H54 (cell line): ENCODE results near the gene FAM174C.
A peak's percentile ranks its signal among the peaks of the same experiment; 100 is the strongest.

Source experiments
- DNase-seq: peaks from one replicate; pipeline ENCODE4 v3.0.0; 2011; ENCODE audit warnings: low spot score, mixed read lengths; ENCODE audit not compliant: insufficient read length
- FAIRE-seq: peaks from 3 replicates; lab custom pipeline; 2011; peaks lifted over from hg19 to GRCh38; lab: Jason Lieb, UNC
- POLR2A ChIP-seq: IDR thresholded peaks from 2 replicates; pipeline ENCODE4 v1.6.1; 2011; ENCODE audit warnings: low read depth, mild to moderate bottlenecking, low read length

Gene FAM174C

GRCh38 chr19:1275260-1275975, at the start of gene FAM174C:
Gene FAM174C (plus strand): TSS chr19:1275530. CDS start chr19:1275550, 20 bp downstream.
- peak; percentile 82; the same call in 1 of the 2 replicates for TF ChIP-seq POLR2A
- DNase-seq (peak; percentile 93), FAIRE-seq (no peak)

GRCh38 chr19:1226227-1226518, 49.2 kb upstream of the FAM174C start:
- no peak for DNase-seq
- FAIRE-seq: no peak
- no peak for TF ChIP-seq POLR2A

- DNase-seq (no peak), FAIRE-seq (no peak)
- TF ChIP-seq POLR2A: no peak
Measured at GRCh38 chr19:1226522-1227303, 48.6 kb upstream of the FAM174C start.

GRCh38 chr19:1227304-1228054, 47.9 kb upstream of the FAM174C start:
- DNase-seq: no peak
- FAIRE-seq: no peak
- no peak for TF ChIP-seq POLR2A

GRCh38 chr19:1228161-1228957, 47.0 kb upstream of the FAM174C start:
- DNase-seq: no peak
- no peak for FAIRE-seq
- no peak for TF ChIP-seq POLR2A

GRCh38 chr19:1229056-1229923, 46.0 kb upstream of the FAM174C start:
- DNase-seq (no peak), FAIRE-seq (no peak)

GRCh38 chr19:1229924-1230782, 45.2 kb upstream of the FAM174C start:
- TF ChIP-seq POLR2A: no peak
- no peak for DNase-seq
- no peak for FAIRE-seq

More at GRCh38 chr19:1229056-1229923, 46.0 kb upstream of the FAM174C start:
- no peak for TF ChIP-seq POLR2A

- no peak for TF ChIP-seq POLR2A
- FAIRE-seq: no peak
- DNase-seq: no peak
Measured at GRCh38 chr19:1230783-1231489, 44.4 kb upstream of the FAM174C start.

- FAIRE-seq: peak; percentile 92
Measured at GRCh38 chr19:1231729-1232637, 43.3 kb upstream of the FAM174C start.

GRCh38 chr19:1232652-1233072, 42.7 kb upstream of the FAM174C start:
- peak; percentile 30 for FAIRE-seq
- TF ChIP-seq POLR2A: no peak

More at GRCh38 chr19:1231729-1232637, 43.3 kb upstream of the FAM174C start:
- TF ChIP-seq POLR2A: no peak
- peak; percentile 87 for DNase-seq

More at GRCh38 chr19:1232652-1233072, 42.7 kb upstream of the FAM174C start:
- DNase-seq: no peak
